ENCODE results near the gene CNTNAP5.

The CNTNAP5 gene

DNA sequence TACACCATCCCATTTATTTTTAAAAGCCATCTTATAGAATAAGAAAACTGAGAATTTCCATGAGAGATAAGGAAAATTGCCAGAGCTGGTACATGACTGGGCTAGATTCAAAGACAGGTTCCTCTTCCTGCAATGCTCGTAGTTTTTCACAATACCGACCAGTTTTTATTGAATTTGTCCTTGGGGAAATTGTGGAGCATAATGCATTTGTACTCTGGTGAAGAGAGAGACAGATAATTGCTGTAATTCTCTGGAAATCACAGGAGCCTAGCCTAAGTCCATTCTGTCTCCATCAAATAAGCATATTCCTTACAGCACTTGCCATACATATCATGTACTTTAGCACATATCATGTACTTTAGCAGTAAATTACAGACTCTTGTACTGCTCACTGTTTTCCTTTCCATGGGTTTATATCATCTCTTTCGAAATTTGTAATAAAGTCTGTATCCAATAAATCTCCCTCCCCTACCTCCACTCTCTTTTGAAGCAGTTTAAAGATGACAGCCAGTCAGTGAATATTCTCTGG, 355.2 kb downstream of the CNTNAP5 start:
- Histone ChIP-seq H3K27ac (ENCODE audit: low read depth, low read length) (no peak overlapping the region), H3K79me1 (ENCODE audit: low read length) (no peaks in the 10 kb centered on the region), H2BK5ac (ENCODE audit: low read depth, low read length, poor library complexity) (no peak overlapping the region), H2AFZ (ENCODE audit: insufficient read depth, low read length, poor library complexity) (no peak overlapping the region), H2AK5ac (ENCODE audit: low read length) (no peak overlapping the region), H3K4me2 (ENCODE audit: low read length) (no peak overlapping the region), H3K9ac (ENCODE audit: low read length) (no peak overlapping the region), H3K4me3 (ENCODE audit: low read depth, low read length) (no peak overlapping the region), H3K79me2 (ENCODE audit: control insufficient read depth, insufficient read depth, low read length, poor library complexity) (no peaks in the 10 kb centered on the region), H3K4me1 (ENCODE audit: control insufficient read depth in 1 of 2, insufficient read depth in 2 of 2, low read length in 2 of 2) (no peaks in the 10 kb centered on the region), H2BK12ac (ENCODE audit: low read length) (no peak overlapping the region), H4K8ac (ENCODE audit: low read depth, low read length) (no peak overlapping the region), H4K12ac (ENCODE audit: low read depth, low read length) (no peak overlapping the region), H2BK120ac (ENCODE audit: insufficient read depth, low read length, poor library complexity) (no peak overlapping the region), H3K23ac (ENCODE audit: low read length) (no peak overlapping the region), H3K36me3 (ENCODE audit: control insufficient read depth in 1 of 2, insufficient read depth in 2 of 2, low read length in 2 of 2) (no peaks in the 10 kb centered on the region), H3K27me3 (ENCODE audit: insufficient read depth, low read length) (no peaks in the 10 kb centered on the region), H4K91ac (ENCODE audit: low read depth, low read length) (no peak overlapping the region), H3K4ac (ENCODE audit: low read depth, low read length) (no peak overlapping the region), H3K18ac (ENCODE audit: low read length) (no peak overlapping the region), H3K9me3 (ENCODE audit: insufficient read depth, low read depth, low read length) (no peaks in the 10 kb centered on the region), H3K14ac (ENCODE audit: low read length) (no peak overlapping the region)
- no peak for DNase-seq
- no CpG with 5 or more reads among the region's 3 CpGs for WGBS (ENCODE audit: extremely low coverage, insufficient coverage, insufficient read length)

DNA sequence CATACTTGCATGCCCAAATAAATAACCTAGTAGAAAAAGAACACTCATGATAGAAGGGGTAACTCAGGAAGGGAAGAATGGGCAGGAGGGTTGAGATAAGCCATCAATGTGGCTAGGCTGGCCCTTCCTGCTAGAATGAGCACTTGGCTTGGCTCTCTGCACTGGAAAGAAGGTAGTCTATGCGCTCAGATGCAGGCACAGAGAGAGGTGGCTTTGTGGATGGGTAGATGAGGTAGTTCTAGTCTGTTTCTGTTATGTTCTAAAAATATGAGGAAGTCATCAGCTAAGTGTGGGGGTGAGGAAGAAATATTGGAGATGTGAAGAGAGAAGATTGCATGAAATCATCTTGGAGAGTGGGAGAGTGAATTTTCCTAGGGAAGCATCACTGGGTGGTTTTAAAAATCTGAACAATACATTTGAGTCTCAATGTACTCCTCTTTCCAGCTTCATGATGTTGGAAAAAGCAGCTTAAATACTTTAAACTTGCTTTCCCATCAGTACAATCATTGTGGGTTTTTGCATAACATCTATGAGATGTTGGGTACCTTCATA, 357.1 kb downstream of the CNTNAP5 start:
- Histone ChIP-seq H4K91ac (ENCODE audit: low read depth, low read length) (no peak overlapping the region), H3K27me3 (ENCODE audit: insufficient read depth, low read length) (no peaks in the 10 kb centered on the region), H4K8ac (ENCODE audit: low read depth, low read length) (no peak overlapping the region), H3K18ac (ENCODE audit: low read length) (no peak overlapping the region), H3K4me2 (ENCODE audit: low read length) (no peak overlapping the region), H3K9ac (ENCODE audit: low read length) (no peak overlapping the region), H3K4ac (ENCODE audit: low read depth, low read length) (no peak overlapping the region), H3K36me3 (ENCODE audit: control insufficient read depth in 1 of 2, insufficient read depth in 2 of 2, low read length in 2 of 2) (no peaks in the 10 kb centered on the region), H3K79me2 (ENCODE audit: control insufficient read depth, insufficient read depth, low read length, poor library complexity) (no peaks in the 10 kb centered on the region), H2AK5ac (ENCODE audit: low read length) (no peak overlapping the region), H3K4me3 (ENCODE audit: low read depth, low read length) (no peak overlapping the region), H2BK5ac (ENCODE audit: low read depth, low read length, poor library complexity) (no peak overlapping the region), H3K4me1 (ENCODE audit: control insufficient read depth in 1 of 2, insufficient read depth in 2 of 2, low read length in 2 of 2) (no peaks in the 10 kb centered on the region), H3K23ac (ENCODE audit: low read length) (no peak overlapping the region), H2AFZ (ENCODE audit: insufficient read depth, low read length, poor library complexity) (no peak overlapping the region), H2BK120ac (ENCODE audit: insufficient read depth, low read length, poor library complexity) (no peak overlapping the region), H3K9me3 (ENCODE audit: insufficient read depth, low read depth, low read length) (no peaks in the 10 kb centered on the region), H3K79me1 (ENCODE audit: low read length) (no peaks in the 10 kb centered on the region), H3K27ac (ENCODE audit: low read depth, low read length) (no peak overlapping the region), H2BK12ac (ENCODE audit: low read length) (no peak overlapping the region), H3K14ac (ENCODE audit: low read length) (no peak overlapping the region), H4K12ac (ENCODE audit: low read depth, low read length) (no peak overlapping the region)
- WGBS (ENCODE audit: extremely low coverage, insufficient coverage, insufficient read length) = no CpG with 5 or more reads among the region's 1 CpG
- no peak for DNase-seq

DNA sequence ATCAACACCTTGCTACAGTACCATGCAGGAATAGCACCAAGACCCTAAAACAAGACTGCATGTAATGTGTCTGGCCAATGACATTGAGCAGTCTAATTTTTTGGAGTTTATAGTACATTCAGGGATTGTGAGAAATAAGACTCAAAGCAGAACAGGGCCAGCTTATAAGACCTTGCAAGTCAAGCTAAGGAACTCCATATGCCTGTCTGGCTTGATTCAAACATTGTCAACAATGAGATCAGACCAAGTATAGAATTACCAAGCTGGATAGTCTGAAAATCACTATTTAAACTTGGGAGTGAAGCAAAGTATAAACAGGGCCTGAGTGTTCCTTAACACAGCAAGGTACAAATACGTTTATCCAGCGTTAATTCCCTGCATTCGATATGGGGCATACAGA, 370.9 kb downstream of the CNTNAP5 start:
- no CpG with 5 or more reads among the region's 3 CpGs for WGBS (ENCODE audit: extremely low coverage, insufficient coverage, insufficient read length)
- no peak overlapping the region for H4K12ac ChIP-seq (ENCODE audit: low read depth, low read length)
- no peak overlapping the region for H3K18ac ChIP-seq (ENCODE audit: low read length)
- no peak overlapping the region for H3K27ac ChIP-seq (ENCODE audit: low read depth, low read length)
- H2AK5ac ChIP-seq (ENCODE audit: low read length) = no peak overlapping the region
- no peaks in the 10 kb centered on the region for H3K4me1 ChIP-seq (ENCODE audit: control insufficient read depth in 1 of 2, insufficient read depth in 2 of 2, low read length in 2 of 2)
- H4K91ac ChIP-seq (ENCODE audit: low read depth, low read length) = no peak overlapping the region
- H3K14ac ChIP-seq (ENCODE audit: low read length) = no peak overlapping the region
- no peaks in the 10 kb centered on the region for H3K9me3 ChIP-seq (ENCODE audit: insufficient read depth, low read depth, low read length)
- no peak overlapping the region for H3K4me3 ChIP-seq (ENCODE audit: low read depth, low read length)
- H3K79me1 ChIP-seq (ENCODE audit: low read length) = no peaks in the 10 kb centered on the region
- no peak overlapping the region for H3K4ac ChIP-seq (ENCODE audit: low read depth, low read length)
- no peak overlapping the region for H2BK120ac ChIP-seq (ENCODE audit: insufficient read depth, low read length, poor library complexity)
- no peak overlapping the region for H3K9ac ChIP-seq (ENCODE audit: low read length)
- H3K23ac ChIP-seq (ENCODE audit: low read length) = no peak overlapping the region
- H3K36me3 ChIP-seq (ENCODE audit: control insufficient read depth in 1 of 2, insufficient read depth in 2 of 2, low read length in 2 of 2) = no peaks in the 10 kb centered on the region
- no peak overlapping the region for H2AFZ ChIP-seq (ENCODE audit: insufficient read depth, low read length, poor library complexity)
- H3K4me2 ChIP-seq (ENCODE audit: low read length) = no peak overlapping the region
- no peak overlapping the region for H2BK5ac ChIP-seq (ENCODE audit: low read depth, low read length, poor library complexity)
- no peak overlapping the region for H2BK12ac ChIP-seq (ENCODE audit: low read length)
- H4K8ac ChIP-seq (ENCODE audit: low read depth, low read length) = no peak overlapping the region
- H3K27me3 ChIP-seq (ENCODE audit: insufficient read depth, low read length) = no peaks in the 10 kb centered on the region
- DNase-seq = no peak
- no peaks in the 10 kb centered on the region for H3K79me2 ChIP-seq (ENCODE audit: control insufficient read depth, insufficient read depth, low read length, poor library complexity)

DNA sequence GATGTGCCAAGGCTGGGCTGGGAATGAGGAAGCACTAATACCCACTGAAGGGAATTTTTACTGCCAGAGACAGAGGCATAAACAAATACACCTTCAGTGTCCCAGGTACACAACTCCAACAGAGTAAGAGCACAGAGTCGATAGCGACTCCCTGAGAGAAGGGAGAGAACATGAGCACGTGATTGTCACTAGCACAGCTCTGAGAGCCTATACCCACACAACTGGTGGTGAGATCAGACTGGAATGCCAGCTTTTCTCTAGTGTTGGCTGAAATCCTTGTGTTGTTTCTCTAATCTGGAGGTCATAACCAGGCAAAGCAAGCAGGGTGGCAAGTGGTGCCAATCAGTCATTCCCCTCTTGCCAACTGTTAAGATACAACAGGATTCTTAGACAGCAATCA, 377.2 kb downstream of the CNTNAP5 start:
- Histone ChIP-seq H3K27ac (ENCODE audit: low read depth, low read length) (no peak overlapping the region), H4K12ac (ENCODE audit: low read depth, low read length) (no peak overlapping the region), H2BK5ac (ENCODE audit: low read depth, low read length, poor library complexity) (no peak overlapping the region), H2BK120ac (ENCODE audit: insufficient read depth, low read length, poor library complexity) (no peak overlapping the region), H2AFZ (ENCODE audit: insufficient read depth, low read length, poor library complexity) (no peak overlapping the region), H3K79me2 (ENCODE audit: control insufficient read depth, insufficient read depth, low read length, poor library complexity) (no peaks in the 10 kb centered on the region), H4K8ac (ENCODE audit: low read depth, low read length) (no peak overlapping the region), H3K4me3 (ENCODE audit: low read depth, low read length) (no peak overlapping the region), H3K23ac (ENCODE audit: low read length) (no peak overlapping the region), H3K18ac (ENCODE audit: low read length) (no peak overlapping the region), H4K91ac (ENCODE audit: low read depth, low read length) (no peak overlapping the region), H3K4ac (ENCODE audit: low read depth, low read length) (no peak overlapping the region), H3K79me1 (ENCODE audit: low read length) (no peaks in the 10 kb centered on the region), H3K36me3 (ENCODE audit: control insufficient read depth in 1 of 2, insufficient read depth in 2 of 2, low read length in 2 of 2) (no peaks in the 10 kb centered on the region), H3K4me2 (ENCODE audit: low read length) (no peak overlapping the region), H3K14ac (ENCODE audit: low read length) (no peak overlapping the region), H3K9me3 (ENCODE audit: insufficient read depth, low read depth, low read length) (no peaks in the 10 kb centered on the region), H3K27me3 (ENCODE audit: insufficient read depth, low read length) (no peaks in the 10 kb centered on the region), H2AK5ac (ENCODE audit: low read length) (no peak overlapping the region), H2BK12ac (ENCODE audit: low read length) (no peak overlapping the region), H3K9ac (ENCODE audit: low read length) (no peak overlapping the region), H3K4me1 (ENCODE audit: control insufficient read depth in 1 of 2, insufficient read depth in 2 of 2, low read length in 2 of 2) (no peaks in the 10 kb centered on the region)
- WGBS (ENCODE audit: extremely low coverage, insufficient coverage, insufficient read length) = no CpG with 5 or more reads among the region's 3 CpGs
- DNase-seq = no peak
